OCI-LY7 (cell line): ENCODE results near the gene TCF25. TPM values are rescaled to one million over a fixed set of nuclear protein-coding genes. Genes with fewer than 3 reads are reported as not detected.

Experiments
- BruUV-seq: library from RNA; stranded (reverse); fragments of 400-500 nt; replicated peaks from 2 replicates; lab custom pipeline; 2021; lab: Mats Ljungman, UMichigan
- CTCF ChIA-PET: fragments of 300-600 bp; sonication (Branson Sonifier 250); formaldehyde crosslinking; loops from one replicate; lab custom pipeline; 2022; ENCODE audit warnings: antibody characterized with exemption; ENCODE audit not compliant: unreplicated experiment; lab: Charles Lee
- POLR2A ChIA-PET: fragments of 300-600 bp; sonication (Branson Sonifier 250); formaldehyde crosslinking; loops from one replicate; lab custom pipeline; 2022; ENCODE audit warnings: antibody characterized with exemption; lab: Charles Lee
- DNase-seq: peaks from one replicate; pipeline ENCODE4 v3.0.0-alpha.2; 2015; ENCODE audit warnings: low spot score
- H2AFZ ChIP-seq: fragments of 200-600 bp; sonication (generic), shearing (Covaris generic); 2 replicates; pipeline ENCODE4 v1.6.1; 2014; ENCODE audit warnings: mild to moderate bottlenecking, antibody characterized with exemption, low read length, moderate library complexity
- H3K27ac ChIP-seq: fragments of 200-600 bp; sonication (generic); 2 replicates; pipeline ENCODE4 v1.5.1; 2014; ENCODE audit warnings: mixed run types, low read depth, mild to moderate bottlenecking, moderate library complexity, low read length, inconsistent platforms; ENCODE audit not compliant: poor library complexity, severe bottlenecking
- H3K36me3 ChIP-seq: fragments of 200-600 bp; sonication (generic); 2 replicates; pipeline ENCODE4 v1.6.1; 2014; ENCODE audit warnings: mild to moderate bottlenecking, antibody characterized with exemption, low read length, moderate library complexity, mixed read lengths; ENCODE audit not compliant: insufficient read depth
- H3K4me1 ChIP-seq: fragments of 200-600 bp; sonication (generic); 2 replicates; pipeline ENCODE4 v1.5.1; 2014; ENCODE audit warnings: mild to moderate bottlenecking, low read length; ENCODE audit not compliant: insufficient read depth, poor library complexity, severe bottlenecking
- H3K4me2 ChIP-seq: fragments of 200-600 bp; sonication (generic); 2 replicates; pipeline ENCODE4 v1.6.1; 2014; ENCODE audit warnings: mild to moderate bottlenecking, low read length
- H3K4me3 ChIP-seq: fragments of 200-600 bp; sonication (generic); 2 replicates; pipeline ENCODE4 v1.5.1; 2014; ENCODE audit warnings: mild to moderate bottlenecking, low read depth, low read length; ENCODE audit not compliant: poor library complexity, severe bottlenecking
- H3K79me2 ChIP-seq: fragments of 200-600 bp; sonication (generic); 2 replicates; pipeline ENCODE4 v1.6.1; 2016; ENCODE audit warnings: low read depth, mild to moderate bottlenecking, low read length, moderate library complexity, mixed read lengths; ENCODE audit not compliant: insufficient read depth
- H3K9me2 ChIP-seq: fragments of 200-600 bp; sonication (generic); 2 replicates; pipeline ENCODE4 v1.6.1; 2016; ENCODE audit warnings: mild to moderate bottlenecking, low read length, mixed read lengths; ENCODE audit not compliant: insufficient read depth
- H3K9me3 ChIP-seq: fragments of 200-600 bp; sonication (generic); 2 replicates; pipeline ENCODE4 v1.6.1; 2014; ENCODE audit warnings: mild to moderate bottlenecking, mixed run types, low read length, mixed read lengths
- H4K20me1 ChIP-seq: fragments of 200-600 bp; sonication (generic); 2 replicates; pipeline ENCODE4 v1.6.1; 2014; ENCODE audit warnings: mild to moderate bottlenecking, antibody characterized with exemption, low read length, moderate library complexity, mixed read lengths; ENCODE audit not compliant: insufficient read depth
- EZH2phosphoT487 ChIP-seq: fragments of 200-600 bp; sonication (generic); IDR thresholded peaks from 2 replicates; pipeline ENCODE4 v1.6.1; 2018; ENCODE audit warnings: low read depth, borderline replicate concordance, mild to moderate bottlenecking, mixed run types, antibody characterized with exemption, low read length, moderate library complexity, mixed read lengths
- intact Hi-C: fragments of 100-400 bp; cut with micrococcal nuclease; formaldehyde crosslinking; loops from one replicate; pipeline ENCODE4 v1.10.0; 2022; ENCODE audit not compliant: unreplicated experiment
- total RNA-seq, 2 experiments: library from RNA; depleted of rRNA in 1 of 2; stranded (reverse); fragments of >200 nt in 1 of 2; shearing (Covaris generic) in 1 of 2; gene quantifications; 2 replicates each; pipeline ENCODE4 v1.2.3, GENCODE V29; 2014 to 2022
- TF ChIP-seq, protein P1 (sequence below): fragments of 200-600 bp; sonication (generic); conservative IDR thresholded peaks from 2 replicates; pipeline ENCODE4 v1.5.1; 2014; ENCODE audit warnings: mild to moderate bottlenecking, antibody characterized with exemption, low read length, moderate library complexity, mixed read lengths

The TCF25 gene
- total RNA-seq, 2 experiments from 2014 or later = 141 to 255 TPM

DNA sequence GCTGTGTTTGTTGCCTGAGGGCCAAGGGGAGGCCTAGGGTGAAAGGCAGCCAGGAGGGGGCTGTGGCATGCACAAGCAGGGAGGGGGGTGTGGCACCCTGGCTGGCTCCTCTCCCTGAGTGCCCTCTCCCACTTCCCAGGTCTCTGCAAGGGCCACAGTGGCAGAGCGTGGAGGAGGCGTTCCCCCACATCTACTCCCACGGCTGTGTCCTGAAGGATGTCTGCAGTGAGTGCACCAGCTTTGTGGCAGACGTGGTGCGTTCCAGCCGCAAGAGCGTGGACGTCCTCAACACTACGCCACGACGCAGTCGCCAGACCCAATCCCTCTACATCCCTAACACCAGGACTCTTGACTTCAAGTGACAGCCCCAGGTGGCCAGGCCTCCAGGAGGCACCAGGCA lies 3.5 kb upstream of the TCF25 start:
- CTCF ChIA-PET = interaction anchor here (0.6 kb wide), 1 partner anchor 145 kb away, joined by 3 read pairs; no protein-coding TSS in a partner anchor
- peaks cover 24% of the 10 kb centered on the region for H3K4me1 ChIP-seq
- H3K27ac ChIP-seq = no peak overlapping the region
- H2AFZ ChIP-seq = no peak overlapping the region
- TF ChIP-seq, protein P1, sequence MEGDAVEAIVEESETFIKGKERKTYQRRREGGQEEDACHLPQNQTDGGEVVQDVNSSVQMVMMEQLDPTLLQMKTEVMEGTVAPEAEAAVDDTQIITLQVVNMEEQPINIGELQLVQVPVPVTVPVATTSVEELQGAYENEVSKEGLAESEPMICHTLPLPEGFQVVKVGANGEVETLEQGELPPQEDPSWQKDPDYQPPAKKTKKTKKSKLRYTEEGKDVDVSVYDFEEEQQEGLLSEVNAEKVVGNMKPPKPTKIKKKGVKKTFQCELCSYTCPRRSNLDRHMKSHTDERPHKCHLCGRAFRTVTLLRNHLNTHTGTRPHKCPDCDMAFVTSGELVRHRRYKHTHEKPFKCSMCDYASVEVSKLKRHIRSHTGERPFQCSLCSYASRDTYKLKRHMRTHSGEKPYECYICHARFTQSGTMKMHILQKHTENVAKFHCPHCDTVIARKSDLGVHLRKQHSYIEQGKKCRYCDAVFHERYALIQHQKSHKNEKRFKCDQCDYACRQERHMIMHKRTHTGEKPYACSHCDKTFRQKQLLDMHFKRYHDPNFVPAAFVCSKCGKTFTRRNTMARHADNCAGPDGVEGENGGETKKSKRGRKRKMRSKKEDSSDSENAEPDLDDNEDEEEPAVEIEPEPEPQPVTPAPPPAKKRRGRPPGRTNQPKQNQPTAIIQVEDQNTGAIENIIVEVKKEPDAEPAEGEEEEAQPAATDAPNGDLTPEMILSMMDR = no peak
- TF ChIP-seq EZH2phosphoT487 = no peak
- peaks cover 18% of the 10 kb centered on the region for H3K36me3 ChIP-seq
- peaks cover 7% of the 10 kb centered on the region for H3K79me2 ChIP-seq
- no peaks in the 10 kb centered on the region for H4K20me1 ChIP-seq
- intact Hi-C loops = no loop called here
- no TSS peak for BruUV-seq
- no peak for DNase-seq
- POLR2A ChIA-PET = no interaction called here
- H3K4me3 ChIP-seq = no peak overlapping the region
- no peak overlapping the region for H3K4me2 ChIP-seq
- H3K9me3 ChIP-seq = peaks cover 18% of the 10 kb centered on the region
- H3K9me2 ChIP-seq = no peaks in the 10 kb centered on the region

DNA sequence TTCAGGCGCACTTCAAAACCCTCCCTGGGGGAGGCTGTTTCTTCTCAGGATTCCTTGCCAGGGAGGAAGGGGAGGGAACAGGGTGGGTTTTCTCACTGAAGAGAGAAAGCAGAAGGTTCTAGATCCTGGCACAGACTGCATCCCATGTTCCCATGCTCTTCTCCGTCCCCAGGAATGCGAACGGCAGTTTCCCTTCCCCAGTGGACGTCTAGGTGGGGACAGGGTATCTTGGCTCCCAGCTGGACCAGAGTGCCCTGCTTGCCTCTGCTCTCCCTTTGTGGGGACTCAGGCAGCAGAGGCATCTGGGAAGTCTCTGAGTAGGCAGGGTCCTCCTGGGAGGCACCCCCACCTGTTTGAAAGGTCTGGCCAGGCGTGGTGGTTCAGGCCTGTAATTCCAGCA lies 3.0 kb upstream of the TCF25 start:
- Histone ChIP-seq H3K27ac (no peak overlapping the region), H2AFZ (no peak overlapping the region), H3K4me3 (no peak overlapping the region), H3K4me1 (peaks cover 20% of the 10 kb centered on the region), H3K9me2 (no peaks in the 10 kb centered on the region), H3K4me2 (no peak overlapping the region), H3K36me3 (peaks cover 23% of the 10 kb centered on the region), H3K79me2 (peaks cover 12% of the 10 kb centered on the region), H4K20me1 (no peaks in the 10 kb centered on the region), H3K9me3 (peaks cover 23% of the 10 kb centered on the region)
- no TSS peak for BruUV-seq
- ChIA-PET POLR2A (no interaction called here), CTCF (no interaction called here)
- intact Hi-C loops = no loop called here
- no peak for DNase-seq
- no peak for TF ChIP-seq EZH2phosphoT487
- TF ChIP-seq, protein P1 = no peak

DNA sequence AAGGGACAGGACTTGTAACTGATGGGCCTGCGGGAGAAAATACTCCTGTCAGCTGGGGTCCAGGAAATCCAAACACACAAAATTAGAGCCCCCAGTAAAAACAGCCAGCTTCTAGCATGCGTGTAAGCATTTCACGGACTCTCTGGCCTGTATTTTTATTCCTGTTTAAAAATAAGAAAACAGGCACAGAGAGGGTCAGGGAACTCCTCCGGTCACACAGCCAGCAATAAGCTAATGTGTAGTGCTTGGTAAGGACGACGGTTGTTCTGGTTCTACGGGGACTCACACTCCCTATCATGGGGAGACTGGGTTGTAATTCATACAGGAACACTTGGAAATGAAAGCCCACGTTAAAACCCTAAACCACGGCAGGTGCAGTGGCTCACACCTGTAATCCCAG lies 1.5 kb upstream of the TCF25 start:
- intact Hi-C loops = no loop called here
- peaks cover 20% of the 10 kb centered on the region for H3K4me1 ChIP-seq
- H3K9me3 ChIP-seq = peaks cover 30% of the 10 kb centered on the region
- TF ChIP-seq, protein P1 = no peak
- TF ChIP-seq EZH2phosphoT487 = no peak
- peaks cover 36% of the 10 kb centered on the region for H3K36me3 ChIP-seq
- no peaks in the 10 kb centered on the region for H4K20me1 ChIP-seq
- DNase-seq = no peak
- no peak overlapping the region for H3K4me3 ChIP-seq
- H3K4me2 ChIP-seq = peak overlapping the region; percentile 96; the same call in 1 of the 2 replicates
- no peak overlapping the region for H2AFZ ChIP-seq
- H3K79me2 ChIP-seq = peaks cover 27% of the 10 kb centered on the region
- POLR2A ChIA-PET = interaction anchor here (0.6 kb wide), 1 partner anchor 56 kb away, joined by 3 read pairs; the partner anchor contains the start of gene FANCA
- CTCF ChIA-PET = no interaction called here
- H3K27ac ChIP-seq = no peak overlapping the region
- TSS peak; percentile 56 for BruUV-seq
- no peaks in the 10 kb centered on the region for H3K9me2 ChIP-seq
